Stimulated activated CD8-positive, alpha-beta memory T cell treated with anti-CD3 and anti-CD28 coated beads, Interleukin-15, amount 100 ng/mL, for 1 hour (primary cell): ENCODE measurements around the gene CDK7.

ENCODE experiments used
- DNase-seq: peaks from one replicate; pipeline ENCODE4 v3.0.0-alpha.2; 2020; ENCODE audit warnings: low read depth

Gene CDK7

GRCh38 chr5:69293882-69294281 is 59.2 kb downstream of the CDK7 start:
- DNase-seq = no peak

- DNase-seq = no peak
Observed at GRCh38 chr5:69295088-69295754, 60.5 kb downstream of the CDK7 start.

- no peak for DNase-seq
Observed at GRCh38 chr5:69299625-69300024, 64.9 kb downstream of the CDK7 start.

GRCh38 chr5:69300537-69301203 is 66.0 kb downstream of the CDK7 start:
- DNase-seq = no peak

- no peak for DNase-seq
Observed at GRCh38 chr5:69305512-69305911, 70.8 kb downstream of the CDK7 start.

- DNase-seq = no peak
Observed at GRCh38 chr5:69308046-69308553, 73.4 kb downstream of the CDK7 start.

- DNase-seq = no peak
Observed at GRCh38 chr5:69309380-69309779, 74.7 kb downstream of the CDK7 start.

- no peak for DNase-seq
Observed at GRCh38 chr5:69312459-69313160, 77.9 kb downstream of the CDK7 start.

- DNase-seq = no peak
Observed at GRCh38 chr5:69313428-69313827, 78.7 kb downstream of the CDK7 start.

GRCh38 chr5:69315972-69316371 is 81.3 kb downstream of the CDK7 start:
- DNase-seq = no peak

- DNase-seq = no peak
Observed at GRCh38 chr5:69317391-69317790, 82.7 kb downstream of the CDK7 start.

- no peak for DNase-seq
Observed at GRCh38 chr5:69326365-69326764, 91.7 kb downstream of the CDK7 start.
